LNCaP clone FGC (cell line): ENCODE measurements around the gene BRCA1.

Experiments
- DNase-seq: peaks from one replicate; pipeline ENCODE4 v3.0.0-alpha.2; 2011; ENCODE audit warnings: low read depth
- H3K4me3 ChIP-seq: 2 replicates; pipeline ENCODE4 v1.5.1; 2011; ENCODE audit warnings: mild to moderate bottlenecking, low read depth, low read length, control low read depth
- CTCF ChIP-seq: IDR thresholded peaks from 2 replicates; pipeline ENCODE4 v1.5.1; 2012; ENCODE audit warnings: mild to moderate bottlenecking; ENCODE audit not compliant: control insufficient read depth, insufficient read depth; ENCODE audit errors: extremely low read depth

The BRCA1 gene

DNA sequence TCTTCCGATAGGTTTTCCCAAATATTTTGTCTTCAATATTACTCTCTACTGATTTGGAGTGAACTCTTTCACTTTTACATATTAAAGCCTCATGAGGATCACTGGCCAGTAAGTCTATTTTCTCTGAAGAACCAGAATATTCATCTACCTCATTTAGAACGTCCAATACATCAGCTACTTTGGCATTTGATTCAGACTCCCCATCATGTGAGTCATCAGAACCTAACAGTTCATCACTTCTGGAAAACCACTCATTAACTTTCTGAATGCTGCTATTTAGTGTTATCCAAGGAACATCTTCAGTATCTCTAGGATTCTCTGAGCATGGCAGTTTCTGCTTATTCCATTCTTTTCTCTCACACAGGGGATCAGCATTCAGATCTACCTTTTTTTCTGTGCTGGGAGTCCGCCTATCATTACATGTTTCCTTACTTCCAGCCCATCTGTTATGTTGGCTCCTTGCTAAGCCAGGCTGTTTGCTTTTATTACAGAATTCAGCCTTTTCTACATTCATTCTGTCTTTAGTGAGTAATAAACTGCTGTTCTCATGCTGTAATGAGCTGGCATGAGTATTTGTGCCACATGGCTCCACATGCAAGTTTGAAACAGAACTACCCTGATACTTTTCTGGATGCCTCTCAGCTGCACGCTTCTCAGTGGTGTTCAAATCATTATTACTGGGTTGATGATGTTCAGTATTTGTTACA, 30.9 kb downstream of the BRCA1 start:
- DNase-seq, result no peak
- TF ChIP-seq CTCF, result no peak
- no peak overlapping the region for H3K4me3 ChIP-seq

DNA sequence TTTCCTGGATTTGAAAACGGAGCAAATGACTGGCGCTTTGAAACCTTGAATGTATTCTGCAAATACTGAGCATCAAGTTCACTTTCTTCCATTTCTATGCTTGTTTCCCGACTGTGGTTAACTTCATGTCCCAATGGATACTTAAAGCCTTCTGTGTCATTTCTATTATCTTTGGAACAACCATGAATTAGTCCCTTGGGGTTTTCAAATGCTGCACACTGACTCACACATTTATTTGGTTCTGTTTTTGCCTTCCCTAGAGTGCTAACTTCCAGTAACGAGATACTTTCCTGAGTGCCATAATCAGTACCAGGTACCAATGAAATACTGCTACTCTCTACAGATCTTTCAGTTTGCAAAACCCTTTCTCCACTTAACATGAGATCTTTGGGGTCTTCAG, 32.3 kb downstream of the BRCA1 start:
- TF ChIP-seq CTCF, result no peak
- H3K4me3 ChIP-seq, result no peak overlapping the region
- DNase-seq, result no peak

GRCh38 chr17:43090022-43090421, 35.1 kb downstream of the BRCA1 start:
- H3K4me3 ChIP-seq, result no peak overlapping the region
- no peak for DNase-seq
- no peak for TF ChIP-seq CTCF

GRCh38 chr17:43085474-43085873, 39.7 kb downstream of the BRCA1 start:
- DNase-seq, result no peak
- TF ChIP-seq CTCF, result no peak
- no peak overlapping the region for H3K4me3 ChIP-seq

- DNase-seq, result no peak
- no peak for TF ChIP-seq CTCF
- no peak overlapping the region for H3K4me3 ChIP-seq
These were observed 45.4 kb downstream of the BRCA1 start for GRCh38 chr17:43079641-43080302.

- no peak for TF ChIP-seq CTCF
- H3K4me3 ChIP-seq, result no peak overlapping the region
- DNase-seq, result no peak
These were observed 50.3 kb downstream of the BRCA1 start for GRCh38 chr17:43074869-43075268.
